Measurements from ENCODE around the gene EPHB4.

EPHB4 gene

DNA sequence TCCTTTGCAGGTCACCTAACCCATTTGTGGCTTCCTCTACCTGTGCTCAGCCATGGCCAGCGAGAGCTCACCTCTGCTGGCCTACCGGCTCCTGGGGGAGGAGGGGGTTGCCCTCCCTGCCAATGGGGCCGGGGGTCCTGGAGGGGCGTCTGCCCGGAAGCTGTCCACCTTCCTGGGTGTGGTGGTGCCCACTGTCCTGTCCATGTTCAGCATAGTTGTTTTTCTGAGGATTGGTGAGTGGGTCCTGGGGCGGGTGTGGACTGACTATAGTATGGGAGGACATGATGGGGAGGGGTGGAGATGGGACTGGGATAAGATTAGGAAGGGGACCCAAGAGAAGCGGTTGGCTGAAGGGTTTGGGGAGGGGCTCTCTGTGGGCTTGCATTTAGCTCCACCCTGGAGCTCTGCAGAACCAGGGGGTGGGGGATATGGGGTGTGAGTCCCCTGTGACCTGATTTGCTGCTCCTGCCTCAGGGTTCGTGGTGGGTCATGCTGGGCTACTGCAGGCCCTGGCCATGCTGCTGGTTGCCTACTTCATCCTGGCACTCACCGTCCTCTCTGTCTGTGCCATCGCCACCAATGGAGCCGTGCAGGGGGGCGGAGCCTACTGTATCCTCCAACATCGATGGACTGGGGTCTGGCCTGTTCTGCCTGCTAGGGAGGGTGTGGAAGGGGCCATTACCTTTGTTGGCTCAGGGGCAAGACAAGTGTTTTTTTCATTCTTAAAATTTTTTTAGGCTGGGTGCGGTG, 27.0 kb upstream of the EPHB4 start:
- no peak for DNase-seq (ENCODE audit: low read depth in 2 of 2)

DNA sequence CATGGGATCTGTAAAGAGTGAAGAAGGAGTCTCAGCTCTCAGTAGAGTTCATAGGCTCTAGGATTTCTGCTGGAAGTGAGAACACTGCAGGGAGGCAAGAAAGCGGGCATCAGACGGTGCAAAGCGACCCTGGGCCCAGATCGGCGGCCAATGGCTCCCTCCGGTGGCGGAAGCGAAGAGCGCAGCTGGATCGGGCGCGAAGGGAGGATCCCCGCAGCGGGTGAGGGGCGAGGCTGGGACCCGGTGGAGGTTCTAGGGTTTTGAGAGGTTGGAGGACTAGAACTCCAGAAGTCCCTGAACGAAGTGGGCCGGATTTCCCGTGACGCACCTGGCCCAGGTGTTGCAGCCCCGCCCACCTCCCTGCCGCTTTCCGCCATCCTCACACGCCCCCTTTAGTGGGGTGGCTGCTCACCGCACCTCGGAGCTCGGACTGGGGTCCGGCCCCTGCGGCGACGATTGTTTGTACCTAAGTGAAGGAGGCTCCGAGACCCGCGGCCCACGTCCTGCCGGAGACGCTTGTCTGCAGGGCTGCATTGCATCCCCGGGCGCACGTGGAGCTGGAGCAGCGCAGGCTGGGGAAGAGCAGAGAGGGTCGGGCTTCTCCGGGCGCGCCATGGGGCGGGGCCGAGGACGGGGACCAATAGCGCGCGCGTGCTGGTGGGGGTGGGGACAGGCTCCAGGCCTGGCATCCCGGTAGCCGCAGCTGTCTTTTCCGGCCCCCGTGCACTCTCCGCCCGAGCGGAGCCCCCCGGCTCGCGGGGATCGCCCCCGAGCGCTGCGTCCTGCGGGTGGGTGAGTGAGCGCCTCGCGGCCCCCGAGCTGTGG, 24.9 kb upstream of the EPHB4 start, which contains the start of gene SLC12A9:
Gene SLC12A9, plus strand, starts transcription at position 666 of the 825 bp plus-strand sequence. CDS start 1,485 bp downstream, outside the sequence.
- peak; percentile 85 to 88 for DNase-seq (ENCODE audit: low read depth in 2 of 2)

DNA sequence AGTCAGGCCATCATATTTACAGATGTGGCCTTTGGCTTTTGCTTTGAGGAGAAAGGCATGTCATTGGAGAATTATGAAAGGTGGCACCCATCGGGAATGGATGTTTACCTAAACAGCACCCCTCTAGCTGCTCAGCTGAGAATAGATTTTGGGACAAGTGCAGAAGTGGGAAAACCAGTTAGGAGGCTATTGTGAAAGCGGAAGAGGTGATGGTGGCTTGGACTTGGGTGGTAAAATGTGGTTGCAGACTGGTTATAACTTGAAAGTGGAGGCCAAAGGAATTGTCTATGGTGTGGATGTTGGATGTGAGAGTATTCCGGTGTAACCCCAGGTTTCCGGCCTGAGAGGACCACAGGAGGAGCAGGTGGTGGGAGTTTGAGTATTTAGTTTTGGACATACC, 20.0 kb upstream of the EPHB4 start:
- DNase-seq (ENCODE audit: low read depth in 2 of 2), result no peak

DNA sequence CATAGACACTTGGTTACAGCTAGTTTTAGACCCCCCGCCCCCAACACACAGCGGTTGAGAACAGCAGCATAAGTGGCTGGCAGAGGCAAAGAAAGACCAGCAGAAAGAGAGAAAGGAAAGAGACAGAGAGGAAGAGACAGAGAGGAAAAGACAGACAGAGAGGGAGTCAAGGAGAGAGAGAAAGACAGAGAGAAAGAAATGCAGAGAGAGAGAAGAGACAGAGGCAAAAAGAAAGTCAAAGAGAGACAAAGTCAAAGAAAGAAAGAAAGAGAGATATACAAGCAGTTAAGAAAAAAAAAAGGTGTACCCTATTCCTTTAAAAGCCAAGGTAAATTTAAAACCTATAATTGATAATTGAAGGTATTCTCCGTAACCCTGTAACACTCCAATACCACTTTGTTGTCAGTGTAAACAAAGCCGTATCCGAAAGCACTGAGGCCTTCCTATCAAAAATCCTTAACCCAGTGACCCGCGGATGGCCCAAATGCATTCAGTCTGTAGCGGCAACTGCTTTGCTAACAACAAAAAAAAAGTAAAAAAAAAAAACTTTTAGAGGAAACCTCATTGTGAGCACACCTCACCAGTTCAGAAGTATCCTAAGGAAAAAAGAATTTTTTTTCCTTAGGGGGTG, 13.3 kb upstream of the EPHB4 start:
- no peak for DNase-seq (ENCODE audit: low read depth in 2 of 2)

DNA sequence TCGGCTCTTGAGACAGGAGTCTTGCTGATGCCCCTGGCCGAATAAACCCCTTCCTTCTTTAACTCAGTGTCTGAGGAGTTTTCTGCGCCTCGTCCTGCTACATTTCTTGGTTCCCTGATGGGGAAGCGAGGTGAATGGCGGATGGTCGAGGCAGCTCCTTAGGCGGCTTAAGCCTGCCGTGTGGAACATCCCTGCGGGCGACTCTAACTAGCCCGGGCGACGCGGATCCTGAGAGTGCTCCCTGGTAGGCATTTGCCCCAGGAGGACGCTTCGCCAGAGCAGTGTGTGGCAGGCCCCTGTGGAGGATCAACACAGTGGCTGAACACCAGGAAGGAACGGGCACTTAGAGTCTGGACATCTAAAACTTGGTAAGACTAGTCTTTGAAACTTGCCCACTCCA, 12.0 kb upstream of the EPHB4 start:
- DNase-seq (ENCODE audit: low read depth in 2 of 2), result no peak

DNA sequence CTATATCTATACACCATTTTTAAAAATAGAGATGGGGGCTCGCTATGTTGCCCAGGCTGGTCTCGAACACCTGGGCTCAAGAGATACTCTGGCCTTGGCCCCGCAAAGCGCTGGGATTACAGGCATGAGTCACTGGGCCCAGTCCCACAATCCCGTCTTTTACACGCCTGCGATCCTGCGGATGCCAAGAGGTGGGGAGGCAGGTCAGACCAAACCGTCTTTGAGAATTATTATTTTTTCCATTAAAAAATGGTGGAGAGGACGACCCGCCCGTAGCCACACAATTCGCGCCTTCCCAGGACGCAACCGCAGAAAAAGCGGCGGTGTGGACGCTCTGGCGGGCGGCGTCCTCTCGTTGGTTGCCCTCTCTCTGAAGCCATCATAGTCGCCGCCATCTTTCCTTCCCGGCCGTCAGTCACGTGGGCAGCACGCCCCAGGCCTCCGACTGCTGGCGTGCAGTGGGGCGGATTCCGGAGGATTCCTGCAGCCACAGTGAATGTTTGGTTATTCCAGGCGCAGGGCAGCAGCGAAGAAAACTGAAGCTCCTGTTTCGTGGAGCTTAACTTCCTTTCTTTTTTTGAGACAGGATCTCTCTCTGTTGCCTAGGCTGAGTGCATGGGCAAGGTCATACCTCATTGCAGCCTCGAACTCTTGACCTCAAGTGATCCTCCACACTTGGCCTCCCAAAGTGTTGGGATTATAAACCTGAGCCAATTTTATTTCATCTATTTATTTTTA, 9.9 kb upstream of the EPHB4 start:
- DNase-seq (ENCODE audit: low read depth in 2 of 2), result peak; percentile 59 to 71

DNA sequence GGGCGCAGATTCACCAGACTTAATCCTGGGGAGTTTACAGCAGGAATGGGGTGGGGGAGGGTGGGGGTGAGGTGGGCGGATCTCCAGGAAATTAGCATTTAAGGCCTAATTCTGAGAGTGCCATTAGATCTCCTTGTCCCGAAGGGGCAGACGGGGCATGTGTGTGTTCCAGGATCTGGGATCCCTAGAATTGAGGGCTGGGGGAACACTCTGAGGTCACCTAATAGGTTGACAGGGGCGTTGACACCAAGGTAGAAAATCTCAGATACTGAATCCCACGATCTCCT, 9.4 kb upstream of the EPHB4 start:
- no peak for DNase-seq (ENCODE audit: low read depth in 2 of 2)

DNA sequence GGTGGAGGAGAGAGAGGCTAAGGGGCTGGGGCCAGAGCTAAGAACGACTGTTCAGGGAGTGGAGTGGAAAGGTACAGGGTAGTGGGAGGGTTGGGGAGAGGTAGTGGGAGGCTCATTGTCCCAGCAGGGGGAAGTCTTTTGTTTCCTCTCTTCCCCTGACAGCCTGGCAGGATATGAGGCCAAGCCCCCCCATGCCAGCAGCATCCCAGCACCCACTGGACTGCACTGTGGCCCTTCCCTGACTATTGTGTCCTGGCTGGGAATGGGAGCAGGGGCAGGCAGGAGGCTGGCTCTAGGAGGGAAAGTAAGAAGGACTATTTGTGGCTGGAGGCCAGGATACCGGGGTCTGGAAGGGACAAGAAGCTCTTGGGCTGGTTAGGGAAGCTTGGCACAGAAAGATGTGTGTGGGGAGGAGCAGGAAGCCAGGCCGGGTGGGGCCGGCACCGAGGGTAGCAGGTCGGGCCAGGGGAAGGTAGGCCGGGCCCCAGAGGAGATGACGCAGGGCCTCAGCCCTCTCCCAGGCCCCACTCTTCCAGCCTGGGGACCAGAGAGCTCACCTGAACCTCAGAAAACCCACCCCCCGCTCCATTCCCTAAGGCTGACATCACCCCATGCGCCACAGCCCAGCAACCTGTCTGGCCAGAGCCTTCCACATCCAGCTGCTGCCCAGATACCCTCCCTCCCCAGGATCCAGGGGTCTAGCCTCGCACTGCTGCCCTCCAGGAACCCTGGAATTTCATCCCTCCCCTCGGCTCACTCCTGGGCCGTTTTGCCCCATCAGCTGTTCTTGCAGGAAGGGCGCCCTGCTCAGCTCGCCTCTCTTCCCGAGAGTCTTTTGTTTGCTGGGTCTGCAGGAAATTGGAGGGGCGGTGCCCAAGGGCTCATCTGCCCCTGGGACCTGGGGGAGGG, 8.8 kb upstream of the EPHB4 start:
- no peak for DNase-seq (ENCODE audit: low read depth in 2 of 2)

DNA sequence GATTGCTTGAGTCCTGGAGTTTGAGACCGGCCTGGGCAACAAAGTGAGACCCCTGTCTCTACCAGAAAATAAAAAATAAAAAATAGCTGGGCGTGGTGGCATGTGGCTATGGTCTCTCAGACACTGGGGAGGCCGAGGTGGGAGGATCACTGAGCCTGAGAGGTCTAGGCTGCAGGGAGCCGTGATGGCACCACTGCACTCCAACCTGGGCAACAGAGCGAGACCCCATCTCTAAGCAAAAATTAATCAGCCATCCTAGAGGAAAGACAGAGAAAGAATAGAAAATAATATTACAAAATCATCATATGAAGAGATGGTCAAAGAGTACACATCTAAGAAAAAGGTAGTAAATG, 4.9 kb upstream of the EPHB4 start:
- DNase-seq (ENCODE audit: low read depth in 2 of 2), result no peak

DNA sequence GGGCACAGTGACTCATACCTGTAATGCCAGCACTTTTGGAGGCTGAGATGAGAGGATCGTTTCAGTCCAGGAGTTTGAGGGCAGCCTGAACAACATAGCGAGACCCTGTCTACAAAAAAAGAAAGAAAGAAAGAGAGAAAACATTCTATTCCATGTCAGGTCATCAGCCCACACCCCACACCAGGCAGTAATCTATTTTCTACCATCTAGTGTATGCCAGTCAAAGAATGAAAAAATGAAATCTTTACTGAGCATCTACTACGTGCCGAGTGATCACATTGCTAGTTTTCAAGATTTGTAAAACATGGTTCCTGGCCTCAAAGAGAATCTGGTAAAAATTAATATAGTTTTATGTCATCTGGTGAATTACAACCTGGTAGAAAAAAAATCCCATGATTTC, 3.1 kb upstream of the EPHB4 start:
- no peak for DNase-seq (ENCODE audit: low read depth in 2 of 2)

DNA sequence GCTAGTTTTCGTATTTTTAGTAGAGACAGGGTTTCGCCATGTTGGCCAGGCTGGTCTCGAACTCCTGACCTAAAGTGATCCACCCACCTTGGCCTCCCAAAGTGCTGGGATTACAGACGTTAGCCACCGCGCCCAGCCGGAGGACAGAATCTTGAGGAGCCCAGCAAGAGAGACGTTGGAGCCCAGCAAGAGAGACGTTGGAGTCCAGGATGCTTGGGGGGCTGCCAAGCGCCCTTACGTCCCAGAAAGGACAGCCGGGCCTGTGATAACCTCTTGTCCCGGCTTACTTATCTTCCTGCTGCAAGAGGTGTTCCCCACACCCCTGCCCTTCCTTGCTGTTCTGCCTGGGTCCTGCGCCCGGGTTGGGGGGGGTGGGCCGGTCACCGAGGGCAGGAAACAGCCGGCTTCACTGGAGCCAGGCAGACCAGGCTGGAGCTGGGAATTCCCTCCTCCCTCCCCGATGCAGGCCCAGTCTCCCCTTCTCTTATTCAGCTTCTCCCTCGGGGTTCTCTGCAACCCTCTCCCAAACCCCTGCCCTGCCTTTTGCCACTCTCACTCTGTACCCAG, 1.9 kb upstream of the EPHB4 start:
- no peak for DNase-seq (ENCODE audit: low read depth in 2 of 2)

DNA sequence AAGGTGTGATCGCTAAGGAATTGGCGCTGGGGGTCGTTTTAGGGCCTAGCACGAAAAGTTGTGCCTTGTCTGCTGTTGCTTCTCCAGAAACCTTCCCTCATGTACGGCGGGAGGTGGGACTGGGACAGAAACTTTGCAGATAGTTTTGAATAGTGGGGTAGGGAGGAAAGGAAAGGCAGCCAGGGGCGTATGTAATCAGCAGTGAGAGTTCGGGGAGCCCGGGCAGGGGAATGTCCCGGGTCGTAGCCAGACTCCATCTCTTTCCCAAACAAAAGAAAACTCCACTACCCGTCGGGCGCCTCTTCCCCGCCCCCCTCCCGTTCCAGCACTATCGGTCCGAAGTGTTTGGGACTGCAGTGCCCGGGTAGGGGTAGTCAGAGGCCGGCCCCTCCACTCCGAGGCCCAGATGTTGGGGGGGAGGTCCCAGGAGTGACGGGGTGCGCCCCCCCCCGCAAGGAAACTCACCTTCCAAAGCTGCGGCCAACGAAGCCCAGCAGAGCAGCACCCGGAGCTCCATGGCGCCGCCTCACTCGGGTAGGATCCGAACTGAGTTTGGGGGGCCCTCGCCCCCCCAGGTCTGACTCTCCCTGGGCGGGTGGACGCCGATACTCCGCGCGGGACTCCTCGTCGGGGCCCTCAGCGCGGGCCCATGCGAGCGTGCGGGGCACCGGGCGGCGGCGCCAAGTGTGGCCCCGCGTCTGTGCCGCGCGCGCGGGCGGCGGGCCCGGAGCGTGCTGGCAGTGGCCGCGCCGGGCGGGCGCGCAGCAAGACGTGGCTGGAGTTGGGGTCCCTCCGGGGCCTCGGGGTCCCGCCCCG, 601 bp downstream of the EPHB4 start:
- no peak for DNase-seq (ENCODE audit: low read depth in 2 of 2)

DNA sequence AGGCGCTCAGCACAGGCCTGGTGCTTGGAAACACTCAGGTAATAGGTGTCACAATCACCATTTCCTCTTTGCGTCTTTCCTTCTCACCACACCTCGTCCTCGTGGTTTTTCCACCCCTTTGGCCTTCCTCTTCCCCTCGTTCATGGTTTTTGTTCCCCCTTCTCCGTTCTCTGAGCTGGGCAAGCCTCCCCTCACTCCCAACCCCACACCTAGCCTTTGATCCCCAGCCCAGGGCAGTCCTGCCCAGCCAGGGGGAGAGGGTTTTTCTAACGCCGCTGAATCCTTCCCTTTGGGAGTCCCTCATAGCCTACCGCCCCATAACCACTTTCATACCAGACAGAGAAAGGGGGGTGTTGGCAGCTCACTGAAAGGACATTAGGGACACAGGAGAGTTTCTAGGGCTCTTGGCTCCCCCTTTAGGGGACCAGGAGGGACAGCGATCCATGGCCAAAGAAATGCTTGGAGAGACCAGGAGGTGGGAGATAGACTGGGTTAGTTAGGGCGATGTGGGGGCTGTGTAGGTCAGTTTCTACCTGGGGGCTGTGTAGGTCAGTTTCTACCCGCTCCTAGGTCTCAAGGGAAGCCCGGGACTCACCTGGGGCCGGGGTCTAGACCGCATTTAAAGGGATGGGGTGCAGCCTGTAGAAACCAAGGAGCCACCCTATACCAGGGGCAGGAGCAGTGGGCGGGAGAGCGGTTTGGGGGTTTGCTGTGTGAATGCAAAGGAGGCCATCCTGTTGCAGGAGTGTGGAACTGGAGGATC, 1.4 kb downstream of the EPHB4 start:
- no peak for DNase-seq (ENCODE audit: low read depth in 2 of 2)

DNA sequence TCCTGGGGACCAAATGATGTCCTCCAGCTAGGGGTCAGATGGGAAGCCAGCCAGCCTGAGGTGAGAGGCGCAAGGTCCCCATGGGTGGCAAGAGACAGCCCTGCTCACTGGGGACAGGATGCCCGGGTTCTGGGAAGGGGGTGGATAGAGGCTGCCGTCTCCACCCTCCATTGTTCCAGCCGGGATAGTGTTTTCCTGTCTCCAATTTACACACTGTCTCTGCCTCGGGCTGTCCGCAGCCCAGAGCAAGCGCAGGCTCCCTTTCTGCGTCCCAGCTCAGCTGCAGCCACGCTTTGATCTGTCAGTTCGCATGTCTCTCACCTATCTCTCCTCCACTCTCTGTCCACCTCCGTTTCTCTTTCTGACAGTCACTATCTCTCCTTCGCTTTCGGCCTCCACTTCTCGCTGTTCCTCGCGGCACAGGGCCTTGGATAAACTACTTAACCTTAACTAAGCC, 2.1 kb downstream of the EPHB4 start:
- no peak for DNase-seq (ENCODE audit: low read depth in 2 of 2)

DNA sequence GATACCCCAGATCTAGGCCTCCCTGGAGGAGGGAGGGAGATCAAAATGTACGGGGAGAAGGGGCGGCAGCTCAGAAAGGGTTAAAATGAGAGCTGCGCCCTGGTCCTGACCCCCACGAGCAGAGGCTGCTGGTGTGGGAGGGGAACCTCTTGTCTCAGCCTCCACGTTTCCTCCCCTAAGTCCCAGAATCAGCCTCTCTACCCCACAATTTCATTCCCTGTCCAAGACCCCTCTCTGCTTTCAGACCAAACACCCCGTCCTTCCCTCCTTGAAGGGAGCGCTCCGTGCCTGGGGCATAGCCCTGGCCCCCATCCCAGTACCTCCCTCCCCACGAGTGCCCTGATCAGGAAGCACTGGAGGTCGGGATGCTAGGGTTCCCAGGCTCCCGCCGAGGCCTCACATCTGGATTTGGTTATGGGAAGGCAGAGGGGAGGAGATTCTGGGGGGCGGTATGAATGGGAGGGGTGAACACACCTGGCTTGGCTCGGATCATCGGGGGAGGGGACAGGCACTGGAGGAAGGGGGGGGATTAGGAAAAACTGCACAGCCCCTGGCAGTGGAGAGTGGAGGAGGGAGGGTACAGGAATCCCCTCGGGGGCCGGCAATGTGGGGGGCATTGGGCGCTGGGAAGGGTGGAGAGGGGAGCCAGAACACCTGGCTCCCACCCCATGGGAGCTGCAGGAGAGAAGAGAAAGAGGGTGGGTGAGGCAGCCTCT, 2.7 kb downstream of the EPHB4 start:
- no peak for DNase-seq (ENCODE audit: low read depth in 2 of 2)

DNA sequence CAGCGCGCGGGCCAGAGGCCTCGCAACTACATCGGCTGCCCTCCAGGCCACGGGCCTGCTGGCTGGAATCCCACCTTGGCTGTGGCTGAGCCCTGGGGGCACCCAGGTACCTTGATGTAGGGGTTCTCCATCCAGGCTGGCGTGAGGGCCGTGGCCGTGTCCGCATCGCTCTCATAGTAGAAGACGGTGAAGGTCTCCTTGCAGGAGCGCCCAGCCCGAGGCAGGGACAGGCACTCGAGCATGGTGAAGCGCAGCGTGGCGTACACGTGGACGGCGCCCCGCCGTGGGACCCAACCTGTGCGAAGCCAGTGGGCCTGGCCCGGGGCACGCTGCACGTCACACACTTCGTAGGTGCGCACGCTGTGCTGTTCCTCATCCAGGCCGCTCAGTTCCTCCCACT, 3.8 kb downstream of the EPHB4 start:
- no peak for DNase-seq (ENCODE audit: low read depth in 2 of 2)

DNA sequence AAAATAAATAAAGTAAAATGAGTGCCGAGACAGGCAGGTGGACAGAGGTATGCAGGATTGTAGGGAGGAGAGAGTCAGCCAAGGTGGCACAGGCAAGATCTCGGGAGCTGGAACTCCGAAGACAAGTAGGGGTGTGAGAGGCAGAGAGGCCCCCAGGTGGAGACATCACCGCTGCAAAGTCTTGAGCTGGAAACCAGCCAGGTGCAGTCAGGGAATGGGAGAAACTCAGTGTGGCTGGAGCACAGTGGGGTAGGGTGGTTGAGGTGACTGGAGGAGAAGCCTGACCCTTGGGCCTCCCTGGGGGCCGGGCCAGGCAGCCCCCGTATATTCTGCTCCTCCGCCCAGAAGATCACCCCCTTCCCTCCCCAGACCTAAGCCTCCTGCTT, 4.2 kb downstream of the EPHB4 start:
- DNase-seq (ENCODE audit: low read depth in 2 of 2), result no peak

Data from stimulated activated CD8-positive, alpha-beta memory T cell treated with anti-CD3 and anti-CD28 coated beads, Interleukin-2, amount 100 ng/mL, for 48 hours (primary cell).